ENCODE measurements around the gene ZIM2.

Gene ZIM2

GRCh38 chr19:56806639-56807038 is 33.9 kb downstream of the ZIM2 start:
- no peak for DNase-seq

DNA sequence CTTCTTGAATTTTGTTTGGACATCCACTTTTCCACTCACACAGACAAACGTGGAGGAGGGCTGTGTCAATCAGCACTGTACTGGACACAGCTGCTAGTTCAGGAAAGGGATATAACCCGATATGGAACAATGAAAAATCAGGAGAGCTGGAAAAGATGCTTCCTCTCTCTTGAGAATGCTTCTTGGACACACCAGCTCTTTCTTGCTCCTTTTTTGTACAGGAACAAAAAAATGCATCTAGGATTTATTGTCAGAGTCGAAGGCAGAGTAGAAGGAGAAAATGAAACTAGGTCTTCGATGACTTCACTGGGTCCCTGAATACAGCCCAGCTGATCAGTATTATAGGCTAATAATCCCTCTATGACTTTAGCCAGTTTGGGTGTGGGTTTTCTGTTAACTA is 62.2 kb downstream of the ZIM2 start:
- no peak for DNase-seq

DNA sequence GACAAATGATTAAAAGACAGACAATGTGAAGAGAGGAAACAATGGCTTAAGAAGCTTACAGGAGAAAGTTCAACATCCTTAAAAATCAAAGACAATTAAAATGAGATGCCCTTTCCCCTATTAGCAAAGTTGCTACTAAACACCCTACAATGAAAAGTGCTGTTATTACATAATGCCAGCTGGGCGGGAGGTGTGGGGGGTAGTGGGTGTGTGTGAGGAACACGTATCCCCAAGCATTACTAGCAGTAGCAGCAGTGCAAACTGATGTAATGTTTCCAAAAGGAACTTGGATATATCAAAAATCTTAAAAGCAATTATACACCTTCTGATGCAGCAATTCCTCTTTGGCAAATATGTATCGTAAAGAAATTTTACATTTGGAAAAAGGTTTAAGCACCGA is 70.9 kb downstream of the ZIM2 start:
- no peak for DNase-seq

DNA sequence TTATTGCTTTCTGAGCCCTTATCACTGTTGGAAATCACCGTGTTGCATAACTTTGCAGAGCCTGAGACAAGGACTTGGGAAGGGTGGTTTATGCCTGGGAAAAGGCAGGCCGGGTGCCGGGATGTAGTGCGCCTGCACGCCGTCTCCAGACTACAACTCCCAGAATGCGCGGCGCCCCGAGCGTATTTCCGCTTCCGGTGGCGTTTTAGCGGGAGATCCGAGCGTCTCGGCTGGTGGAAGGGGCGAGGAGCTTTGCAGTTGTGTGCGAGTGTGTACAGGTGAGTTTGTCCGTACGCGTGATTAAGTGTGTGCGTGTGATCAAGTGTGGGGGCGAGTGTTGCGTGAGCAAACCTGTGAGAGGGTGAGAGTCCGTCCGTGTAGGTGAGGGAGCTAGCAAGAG is 75.4 kb downstream of the ZIM2 start:
- no peak for DNase-seq

GRCh38 chr19:56764196-56764695 is 76.3 kb downstream of the ZIM2 start:
- DNase-seq: no peak

DNA sequence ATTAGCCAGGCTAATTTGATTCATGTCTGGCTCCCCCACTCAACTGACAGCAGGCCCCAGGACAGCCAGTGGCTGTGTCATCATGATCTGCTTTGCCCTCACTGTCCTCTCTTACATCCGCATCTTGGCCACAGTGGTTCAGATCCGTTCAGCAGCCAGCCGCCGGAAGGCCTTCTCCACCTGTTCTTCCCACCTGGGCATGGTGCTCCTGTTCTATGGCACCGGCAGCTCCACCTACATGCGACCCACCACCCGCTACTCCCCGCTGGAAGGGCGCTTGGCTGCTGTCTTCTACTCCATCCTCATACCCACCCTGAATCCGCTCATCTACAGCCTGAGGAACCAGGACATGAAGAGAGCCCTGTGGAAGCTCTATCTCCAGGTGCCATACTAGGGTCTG is 79.7 kb downstream of the ZIM2 start:
- DNase-seq: no peak

- no peak for DNase-seq
These were observed 81.0 kb downstream of the ZIM2 start for GRCh38 chr19:56759531-56759930.

DNA sequence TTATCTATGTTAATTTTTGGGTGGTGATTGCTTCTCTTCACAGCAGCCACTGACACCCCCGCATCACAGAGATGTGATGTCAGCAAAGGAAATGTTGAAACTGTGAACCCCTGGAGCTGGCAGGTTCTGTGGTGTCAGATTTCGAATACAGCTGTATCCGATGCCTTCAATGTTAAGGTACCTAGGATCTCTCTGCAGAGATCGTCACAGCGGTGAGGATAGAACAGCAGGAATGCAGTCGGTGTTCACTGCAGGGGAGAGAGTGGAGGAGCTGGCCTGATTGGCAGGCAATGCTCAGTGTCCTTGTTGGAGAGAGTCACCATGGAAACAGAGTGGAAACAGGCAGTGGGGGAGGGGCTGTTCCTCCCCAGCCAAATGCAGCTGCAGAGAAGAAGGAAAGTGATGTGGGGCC is 89.4 kb downstream of the ZIM2 start:
- no peak for DNase-seq

GRCh38 chr19:56750658-56751057 is 89.9 kb downstream of the ZIM2 start:
- no peak for DNase-seq

- no peak for DNase-seq
These were observed 92.1 kb downstream of the ZIM2 start for GRCh38 chr19:56748378-56748777.

DNA sequence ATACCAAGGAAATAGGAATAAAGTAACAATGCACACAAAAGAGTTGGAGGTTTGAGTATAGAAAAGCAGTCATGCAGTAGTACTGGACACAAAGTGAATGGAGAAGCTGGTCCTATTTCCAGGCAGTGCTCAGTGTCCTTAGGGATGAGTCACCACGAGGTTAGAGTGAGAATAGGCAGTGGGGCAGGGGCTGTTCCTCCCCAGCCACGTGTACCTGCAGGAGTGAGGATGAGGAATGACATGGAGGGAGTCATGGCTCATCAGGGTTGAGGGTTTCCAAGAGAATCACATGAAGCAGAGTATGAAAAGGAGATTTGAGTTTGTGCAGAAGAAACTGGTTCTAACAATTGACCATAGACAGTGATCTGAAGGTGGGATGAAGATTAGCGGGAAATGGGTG is 94.2 kb downstream of the ZIM2 start:
- no peak for DNase-seq

- no peak for DNase-seq
These were observed 100.0 kb downstream of the ZIM2 start for GRCh38 chr19:56740501-56740900.

DNA sequence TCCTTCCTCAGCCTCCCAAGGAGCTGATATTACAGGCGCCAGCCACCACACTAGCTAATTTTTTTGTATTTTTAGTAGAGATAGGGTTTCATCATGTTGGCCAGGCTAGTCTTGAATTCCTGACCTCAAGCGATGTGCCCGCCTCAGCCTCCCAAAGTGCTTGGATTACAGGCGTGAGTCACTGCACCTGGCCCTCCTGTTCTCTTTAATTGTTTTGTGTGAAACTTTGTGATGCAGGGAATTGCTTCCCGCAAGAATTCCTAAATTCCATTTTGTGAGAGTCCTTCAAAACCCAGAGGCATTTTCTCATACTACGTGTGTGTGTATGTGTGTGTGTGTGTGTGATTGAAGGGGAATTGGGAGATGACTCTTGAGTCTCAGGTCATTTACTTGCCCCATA is 104.0 kb downstream of the ZIM2 start:
- no peak for DNase-seq

DNA sequence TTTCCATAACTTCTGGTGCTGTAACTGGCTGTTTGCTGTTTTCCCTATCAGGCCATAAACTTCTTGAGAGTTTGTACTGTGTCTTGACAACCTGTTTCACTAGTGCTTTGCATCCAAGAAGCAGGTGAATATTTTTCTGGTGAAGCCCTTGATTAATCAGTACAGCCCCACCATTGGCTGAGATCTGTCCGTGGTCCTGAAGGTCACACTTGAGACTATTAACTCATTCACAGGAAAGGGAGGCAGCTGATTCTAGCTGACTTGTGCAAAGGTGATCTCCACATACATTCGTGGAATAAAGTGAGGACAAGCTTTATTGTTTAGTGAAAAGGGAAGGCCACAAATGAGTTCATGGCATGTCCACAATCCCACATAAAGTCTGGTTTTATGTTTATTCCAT is 107.5 kb downstream of the ZIM2 start:
- DNase-seq: no peak

- no peak for DNase-seq
These were observed 112.8 kb downstream of the ZIM2 start for GRCh38 chr19:56727677-56728076.

DNA sequence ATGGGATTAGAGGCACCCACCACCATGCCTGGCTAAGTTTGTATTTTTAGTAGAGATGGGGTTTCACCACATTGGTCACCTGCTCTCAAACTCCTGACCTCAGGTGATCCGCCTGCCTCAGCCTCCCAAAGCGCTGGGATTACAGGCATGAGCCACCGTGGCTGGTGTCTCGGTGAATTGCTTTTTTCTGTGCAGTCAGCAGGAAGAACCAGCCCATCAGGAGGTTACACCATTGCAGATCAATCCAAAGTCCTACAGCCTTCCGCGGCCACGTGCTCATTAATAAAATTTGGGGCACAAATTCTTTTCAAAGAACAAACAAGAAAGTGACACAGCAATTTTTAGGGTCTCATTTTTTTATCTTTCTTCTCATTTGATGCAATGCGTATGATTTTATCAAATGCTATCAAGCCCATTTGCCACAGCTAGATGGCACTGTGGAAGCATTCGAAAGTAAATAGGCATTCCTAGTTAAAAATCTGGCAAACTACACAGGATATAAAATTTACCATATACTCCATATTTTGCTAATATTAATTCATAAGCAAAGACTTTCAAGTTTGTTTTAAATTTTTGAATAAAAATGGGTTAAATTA is 114.6 kb downstream of the ZIM2 start:
- DNase-seq: no peak

Data from CD4-positive, alpha-beta T cell treated with Interleukin-6 for 4 hours (primary cell).